ENCODE results near the gene COPA. TPM values are rescaled to one million over a fixed set of nuclear protein-coding genes. Genes with fewer than 3 reads are reported as not detected.
A peak's percentile ranks its signal among the peaks of the same experiment; 100 is the strongest.

Gene COPA
- polyA plus RNA-seq, 1 of the 3 experiments (the other 2 are of a cell fraction), result 91.4 TPM

DNA sequence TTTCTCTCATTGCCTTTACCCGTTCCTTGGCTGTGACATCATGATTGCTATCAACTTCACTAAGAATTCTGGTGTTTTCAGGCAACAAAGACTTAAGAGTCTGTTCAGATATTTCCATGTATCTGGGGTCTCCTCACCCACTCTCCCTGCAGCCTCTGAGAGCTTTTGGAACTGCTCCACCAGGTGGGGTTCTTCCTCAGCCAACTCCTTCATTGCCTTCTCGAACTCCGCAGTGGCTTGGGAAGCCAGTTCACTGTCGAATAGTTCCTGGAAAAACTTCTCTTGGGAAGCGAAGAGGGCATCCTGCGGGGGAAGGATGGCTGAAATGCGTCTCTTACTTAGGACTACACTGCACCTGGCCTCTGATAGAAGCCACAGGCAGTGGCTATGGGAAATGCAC is 60.2 kb downstream of the COPA start:
- no peak overlapping the region for H3K27ac ChIP-seq (ENCODE audit: low read depth in 2 of 2, low read length in 1 of 2)
- no peak overlapping the region for H3K4me3 ChIP-seq (ENCODE audit: low read depth in 2 of 2, low read length in 1 of 2)
- H3K4me1 ChIP-seq (ENCODE audit: control insufficient read depth in 1 of 2, insufficient read depth in 2 of 2, low read depth in 1 of 2, low read length in 1 of 2), result peaks cover 6 to 15% of the 10 kb centered on the region in 2 experiments
- H3K9me3 ChIP-seq, result no peaks in the 10 kb centered on the region
- H3K4me2 ChIP-seq, result peak overlapping the region; percentile 90; the same call in 1 of the 2 replicates
- peaks cover 22% of the 10 kb centered on the region for H3K79me2 ChIP-seq (ENCODE audit: insufficient read depth)
- TF ChIP-seq, protein P1, sequence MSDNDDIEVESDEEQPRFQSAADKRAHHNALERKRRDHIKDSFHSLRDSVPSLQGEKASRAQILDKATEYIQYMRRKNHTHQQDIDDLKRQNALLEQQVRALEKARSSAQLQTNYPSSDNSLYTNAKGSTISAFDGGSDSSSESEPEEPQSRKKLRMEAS (IDR thresholded peaks at IDR 0.05; ENCODE audit: low read depth), result no peak
- TF ChIP-seq POLR2AphosphoS5 (IDR thresholded peaks at IDR 0.05; ENCODE audit: low read depth, low read length) (no peak), FOXJ3 (CRISPR knock-in tag; IDR thresholded peaks at IDR 0.05) (no peak), MEF2A (IDR thresholded peaks at IDR 0.05; ENCODE audit: borderline replicate concordance, low read depth) (no peak)
- TF ChIP-seq, protein P2, sequence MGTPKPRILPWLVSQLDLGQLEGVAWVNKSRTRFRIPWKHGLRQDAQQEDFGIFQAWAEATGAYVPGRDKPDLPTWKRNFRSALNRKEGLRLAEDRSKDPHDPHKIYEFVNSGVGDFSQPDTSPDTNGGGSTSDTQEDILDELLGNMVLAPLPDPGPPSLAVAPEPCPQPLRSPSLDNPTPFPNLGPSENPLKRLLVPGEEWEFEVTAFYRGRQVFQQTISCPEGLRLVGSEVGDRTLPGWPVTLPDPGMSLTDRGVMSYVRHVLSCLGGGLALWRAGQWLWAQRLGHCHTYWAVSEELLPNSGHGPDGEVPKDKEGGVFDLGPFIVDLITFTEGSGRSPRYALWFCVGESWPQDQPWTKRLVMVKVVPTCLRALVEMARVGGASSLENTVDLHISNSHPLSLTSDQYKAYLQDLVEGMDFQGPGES (IDR thresholded peaks at IDR 0.05; ENCODE audit: low read depth, low read length), result no peak
- POLR2A ChIA-PET, result no interaction called here
- H3K9me2 ChIP-seq, result no peaks in the 10 kb centered on the region
- DNase-seq, result no peak
- H3K9ac ChIP-seq, result no peak overlapping the region
- H4K20me1 ChIP-seq (ENCODE audit: insufficient read depth), result no peaks in the 10 kb centered on the region
- no peak overlapping the region for H2AFZ ChIP-seq (ENCODE audit: low read depth)
- WGBS (ENCODE audit: low lambda C conversion rate), result 96% methylated on average over 7 of the region's 7 CpGs
- CTCF ChIA-PET, result interaction anchor here (1.4 kb wide), 1 partner anchor 197 kb away, joined by 5 read pairs; no protein-coding TSS in a partner anchor
- H3F3A ChIP-seq (replicated peaks; ENCODE audit: insufficient read depth), result peaks cover 24% of the 10 kb centered on the region
- peaks cover 36 to 45% of the 10 kb centered on the region in 2 experiments for H3K36me3 ChIP-seq (replicated peaks in 1 of 2; ENCODE audit: control insufficient read depth in 1 of 2, insufficient read depth in 2 of 2, low read length in 1 of 2)
- H3K27me3 ChIP-seq (ENCODE audit: insufficient read depth), result no peaks in the 10 kb centered on the region

DNA sequence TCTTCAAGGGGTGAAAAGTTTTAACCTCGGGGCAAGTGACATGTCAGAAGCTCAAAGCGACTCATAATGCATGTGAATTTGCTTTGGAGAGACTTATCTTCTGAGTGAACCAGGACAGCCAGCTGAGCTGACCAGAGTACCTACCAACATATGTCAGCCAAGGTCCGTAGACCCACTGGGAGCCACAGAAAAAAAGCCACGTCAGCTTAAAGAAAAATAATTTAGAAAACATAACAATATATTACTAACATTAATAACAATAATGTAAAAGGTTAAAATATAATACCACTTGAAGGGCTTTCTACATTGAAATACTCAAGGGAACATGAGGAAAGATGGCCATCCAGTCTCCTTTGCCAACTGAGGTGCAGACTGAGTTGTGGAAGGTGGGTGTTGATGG is 65.1 kb downstream of the COPA start:
- DNase-seq, result no peak
- peaks cover 4% of the 10 kb centered on the region for H3K79me2 ChIP-seq (ENCODE audit: insufficient read depth)
- H4K20me1 ChIP-seq (ENCODE audit: insufficient read depth), result no peaks in the 10 kb centered on the region
- no peaks in the 10 kb centered on the region for H3K9me2 ChIP-seq
- H2AFZ ChIP-seq (ENCODE audit: low read depth), result no peak overlapping the region
- no peaks in the 10 kb centered on the region for H3K27me3 ChIP-seq (ENCODE audit: insufficient read depth)
- H3F3A ChIP-seq (replicated peaks; ENCODE audit: insufficient read depth), result peaks cover 4% of the 10 kb centered on the region
- H3K4me1 ChIP-seq (ENCODE audit: control insufficient read depth in 1 of 2, insufficient read depth in 2 of 2, low read depth in 1 of 2, low read length in 1 of 2), result no peaks in the 10 kb centered on the region
- no peak for TF ChIP-seq EP300 (IDR thresholded peaks at IDR 0.05; ENCODE audit: borderline replicate concordance in 1 of 2, low read depth in 1 of 2, low read length in 1 of 2)
- no peak for TF ChIP-seq RXRA (IDR thresholded peaks at IDR 0.05; ENCODE audit: borderline replicate concordance, low read depth)
- TF ChIP-seq, protein P3, sequence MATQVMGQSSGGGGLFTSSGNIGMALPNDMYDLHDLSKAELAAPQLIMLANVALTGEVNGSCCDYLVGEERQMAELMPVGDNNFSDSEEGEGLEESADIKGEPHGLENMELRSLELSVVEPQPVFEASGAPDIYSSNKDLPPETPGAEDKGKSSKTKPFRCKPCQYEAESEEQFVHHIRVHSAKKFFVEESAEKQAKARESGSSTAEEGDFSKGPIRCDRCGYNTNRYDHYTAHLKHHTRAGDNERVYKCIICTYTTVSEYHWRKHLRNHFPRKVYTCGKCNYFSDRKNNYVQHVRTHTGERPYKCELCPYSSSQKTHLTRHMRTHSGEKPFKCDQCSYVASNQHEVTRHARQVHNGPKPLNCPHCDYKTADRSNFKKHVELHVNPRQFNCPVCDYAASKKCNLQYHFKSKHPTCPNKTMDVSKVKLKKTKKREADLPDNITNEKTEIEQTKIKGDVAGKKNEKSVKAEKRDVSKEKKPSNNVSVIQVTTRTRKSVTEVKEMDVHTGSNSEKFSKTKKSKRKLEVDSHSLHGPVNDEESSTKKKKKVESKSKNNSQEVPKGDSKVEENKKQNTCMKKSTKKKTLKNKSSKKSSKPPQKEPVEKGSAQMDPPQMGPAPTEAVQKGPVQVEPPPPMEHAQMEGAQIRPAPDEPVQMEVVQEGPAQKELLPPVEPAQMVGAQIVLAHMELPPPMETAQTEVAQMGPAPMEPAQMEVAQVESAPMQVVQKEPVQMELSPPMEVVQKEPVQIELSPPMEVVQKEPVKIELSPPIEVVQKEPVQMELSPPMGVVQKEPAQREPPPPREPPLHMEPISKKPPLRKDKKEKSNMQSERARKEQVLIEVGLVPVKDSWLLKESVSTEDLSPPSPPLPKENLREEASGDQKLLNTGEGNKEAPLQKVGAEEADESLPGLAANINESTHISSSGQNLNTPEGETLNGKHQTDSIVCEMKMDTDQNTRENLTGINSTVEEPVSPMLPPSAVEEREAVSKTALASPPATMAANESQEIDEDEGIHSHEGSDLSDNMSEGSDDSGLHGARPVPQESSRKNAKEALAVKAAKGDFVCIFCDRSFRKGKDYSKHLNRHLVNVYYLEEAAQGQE (IDR thresholded peaks at IDR 0.05; ENCODE audit: low read depth, low read length), result no peak
- TF ChIP-seq TEAD4 (IDR thresholded peaks at IDR 0.05; ENCODE audit: borderline replicate concordance, insufficient read depth), result no peak
- TF ChIP-seq, protein P1 (IDR thresholded peaks at IDR 0.05; ENCODE audit: low read depth), result no peak
- TF ChIP-seq, protein P2 (IDR thresholded peaks at IDR 0.05; ENCODE audit: low read depth, low read length), result no peak
- TF ChIP-seq RAD21 (IDR thresholded peaks at IDR 0.05; ENCODE audit: low read length), result no peak
- TF ChIP-seq SMC3 (IDR thresholded peaks at IDR 0.05; ENCODE audit: low read depth, low read length), result no peak
- TF ChIP-seq EZH2phosphoT487 (IDR thresholded peaks at IDR 0.05; ENCODE audit: borderline replicate concordance, low read depth), result no peak
- TF ChIP-seq MXI1 (IDR thresholded peaks at IDR 0.05; ENCODE audit: low read depth, low read length), result no peak
- TF ChIP-seq, protein P4, sequence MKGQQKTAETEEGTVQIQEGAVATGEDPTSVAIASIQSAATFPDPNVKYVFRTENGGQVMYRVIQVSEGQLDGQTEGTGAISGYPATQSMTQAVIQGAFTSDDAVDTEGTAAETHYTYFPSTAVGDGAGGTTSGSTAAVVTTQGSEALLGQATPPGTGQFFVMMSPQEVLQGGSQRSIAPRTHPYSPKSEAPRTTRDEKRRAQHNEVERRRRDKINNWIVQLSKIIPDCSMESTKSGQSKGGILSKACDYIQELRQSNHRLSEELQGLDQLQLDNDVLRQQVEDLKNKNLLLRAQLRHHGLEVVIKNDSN (IDR thresholded peaks at IDR 0.05; ENCODE audit: borderline replicate concordance, low read depth), result no peak
- TF ChIP-seq, protein P5, sequence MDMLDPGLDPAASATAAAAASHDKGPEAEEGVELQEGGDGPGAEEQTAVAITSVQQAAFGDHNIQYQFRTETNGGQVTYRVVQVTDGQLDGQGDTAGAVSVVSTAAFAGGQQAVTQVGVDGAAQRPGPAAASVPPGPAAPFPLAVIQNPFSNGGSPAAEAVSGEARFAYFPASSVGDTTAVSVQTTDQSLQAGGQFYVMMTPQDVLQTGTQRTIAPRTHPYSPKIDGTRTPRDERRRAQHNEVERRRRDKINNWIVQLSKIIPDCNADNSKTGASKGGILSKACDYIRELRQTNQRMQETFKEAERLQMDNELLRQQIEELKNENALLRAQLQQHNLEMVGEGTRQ (IDR thresholded peaks at IDR 0.05; ENCODE audit: borderline replicate concordance, low read depth, low read length), result no peak
- no peak overlapping the region for H3K9ac ChIP-seq
- H3K36me3 ChIP-seq (replicated peaks in 1 of 2; ENCODE audit: control insufficient read depth in 1 of 2, insufficient read depth in 2 of 2, low read length in 1 of 2), result peaks cover 36 to 63% of the 10 kb centered on the region in 2 experiments
- H3K4me3 ChIP-seq (ENCODE audit: low read depth in 2 of 2, low read length in 1 of 2), result no peak overlapping the region
- H3K9me3 ChIP-seq, result no peaks in the 10 kb centered on the region
- ChIA-PET CTCF (interaction anchor here (1.6 to 4.6 kb wide), 2 partner anchors 13 to 85 kb away, joined by 8 to 38 read pairs; no protein-coding TSS in a partner anchor), POLR2A (no interaction called here)
- WGBS (ENCODE audit: low lambda C conversion rate), result 95% methylated on average over 4 of the region's 4 CpGs
- no peak overlapping the region for H3K27ac ChIP-seq (ENCODE audit: low read depth in 2 of 2, low read length in 1 of 2)
- H3K4me2 ChIP-seq, result no peak overlapping the region
